ENCODE results near the gene CHD1. TPM values are rescaled to one million over a fixed set of nuclear protein-coding genes. Genes with fewer than 3 reads are reported as not detected.

CHD1 gene
- total RNA-seq, 4 donors from 2014 or later = 27.3 to 48.5 (median 41.4) TPM

DNA sequence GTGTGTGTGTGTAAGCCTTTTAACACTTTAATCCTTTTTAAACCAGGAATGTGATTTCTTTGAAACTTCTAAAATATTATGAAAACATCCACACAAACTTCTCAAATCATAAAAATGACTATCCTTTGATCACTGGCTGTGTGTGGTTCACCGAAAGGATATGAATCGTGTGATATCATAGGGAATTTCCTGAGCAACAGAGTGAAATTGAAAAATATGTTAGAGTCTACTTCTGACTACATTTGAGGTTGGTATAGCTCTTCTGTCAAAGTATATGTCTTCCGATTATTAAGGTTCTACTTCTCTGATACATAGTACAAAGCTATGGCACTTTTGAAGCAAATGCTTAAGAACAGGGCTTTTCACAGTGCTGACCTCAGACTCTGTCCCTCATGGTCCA is 115.1 kb downstream of the CHD1 start:
- no peak overlapping the region for H3K27ac ChIP-seq
- H3K36me3 ChIP-seq = no peaks in the 10 kb centered on the region
- no peaks in the 10 kb centered on the region for H3K27me3 ChIP-seq
- H3K4me1 ChIP-seq = no peaks in the 10 kb centered on the region
- DNase-seq = no peak
- WGBS, 2 donors = 75 to 81% methylated on average over 3 of the region's 3 CpGs
- no peaks in the 10 kb centered on the region for H3K9me3 ChIP-seq
- H3K4me3 ChIP-seq = no peak overlapping the region
- no peak for TF ChIP-seq POLR2A (IDR thresholded peaks at IDR 0.05)
- TF ChIP-seq, protein P1, sequence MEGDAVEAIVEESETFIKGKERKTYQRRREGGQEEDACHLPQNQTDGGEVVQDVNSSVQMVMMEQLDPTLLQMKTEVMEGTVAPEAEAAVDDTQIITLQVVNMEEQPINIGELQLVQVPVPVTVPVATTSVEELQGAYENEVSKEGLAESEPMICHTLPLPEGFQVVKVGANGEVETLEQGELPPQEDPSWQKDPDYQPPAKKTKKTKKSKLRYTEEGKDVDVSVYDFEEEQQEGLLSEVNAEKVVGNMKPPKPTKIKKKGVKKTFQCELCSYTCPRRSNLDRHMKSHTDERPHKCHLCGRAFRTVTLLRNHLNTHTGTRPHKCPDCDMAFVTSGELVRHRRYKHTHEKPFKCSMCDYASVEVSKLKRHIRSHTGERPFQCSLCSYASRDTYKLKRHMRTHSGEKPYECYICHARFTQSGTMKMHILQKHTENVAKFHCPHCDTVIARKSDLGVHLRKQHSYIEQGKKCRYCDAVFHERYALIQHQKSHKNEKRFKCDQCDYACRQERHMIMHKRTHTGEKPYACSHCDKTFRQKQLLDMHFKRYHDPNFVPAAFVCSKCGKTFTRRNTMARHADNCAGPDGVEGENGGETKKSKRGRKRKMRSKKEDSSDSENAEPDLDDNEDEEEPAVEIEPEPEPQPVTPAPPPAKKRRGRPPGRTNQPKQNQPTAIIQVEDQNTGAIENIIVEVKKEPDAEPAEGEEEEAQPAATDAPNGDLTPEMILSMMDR (IDR thresholded peaks at IDR 0.05) = no peak
- intact Hi-C loops (cut with DNase I) = no loop called here

DNA sequence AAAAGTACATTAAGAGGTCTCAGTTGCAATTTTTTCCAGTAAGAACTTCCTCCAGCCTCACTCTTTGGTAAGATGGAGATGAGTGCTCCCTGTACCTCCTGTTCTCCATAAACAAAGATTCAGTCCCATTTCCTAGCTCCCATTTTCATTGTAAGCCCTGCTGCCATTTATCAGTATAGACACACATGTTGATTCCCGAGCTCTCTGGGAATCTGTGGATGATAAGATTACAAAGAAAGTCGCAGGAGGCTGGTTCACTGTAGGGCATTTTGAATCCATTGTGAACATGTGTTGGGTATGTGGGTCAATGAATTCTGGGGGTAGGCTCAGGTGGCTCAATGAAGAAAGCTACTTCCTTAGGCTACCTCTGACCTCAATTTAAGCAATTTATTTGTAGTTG is 118.6 kb downstream of the CHD1 start:
- H3K9me3 ChIP-seq = peaks cover 0 to 19% (median 14%) of the 10 kb centered on the region in 3 donors

DNA sequence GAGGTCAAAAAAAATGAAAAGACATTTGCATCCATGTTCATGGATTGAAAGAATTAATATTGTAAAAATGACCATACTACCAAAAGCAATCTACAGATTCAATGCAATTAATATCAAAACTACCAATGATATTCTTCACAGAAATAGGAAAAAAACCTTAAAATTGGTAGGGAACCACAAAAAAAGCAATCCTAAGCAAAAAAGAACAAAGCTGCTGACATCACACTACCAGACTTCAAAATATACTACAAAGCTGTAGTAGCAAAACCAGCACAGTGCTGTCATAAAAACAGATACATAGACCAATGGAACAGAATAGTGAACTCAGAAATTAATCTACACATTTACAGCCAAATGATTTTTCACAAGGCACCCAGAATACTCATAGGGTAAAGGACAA is 121.0 kb downstream of the CHD1 start:
- Histone ChIP-seq H3K27ac (no peak overlapping the region), H3K9me3 (peaks cover 0 to 20% (median 14%) of the 10 kb centered on the region in 3 donors), H3K4me1 (no peaks in the 10 kb centered on the region), H3K4me3 (no peak overlapping the region), H3K27me3 (no peaks in the 10 kb centered on the region), H3K36me3 (no peaks in the 10 kb centered on the region)
- DNase-seq = no peak
- intact Hi-C loops (cut with DNase I) = no loop called here
- TF ChIP-seq, protein P1 (IDR thresholded peaks at IDR 0.05) = no peak
- TF ChIP-seq POLR2A (IDR thresholded peaks at IDR 0.05) = no peak

More for the DNA sequence above, 118.6 kb downstream of the CHD1 start:
- no peak for DNase-seq
- TF ChIP-seq, protein P1 (IDR thresholded peaks at IDR 0.05) = no peak
- no peak for TF ChIP-seq POLR2A (IDR thresholded peaks at IDR 0.05)
- intact Hi-C loops (cut with DNase I) = no loop called here
- H3K4me3 ChIP-seq = no peak overlapping the region
- H3K4me1 ChIP-seq = no peaks in the 10 kb centered on the region
- no peaks in the 10 kb centered on the region for H3K36me3 ChIP-seq
- H3K27me3 ChIP-seq = no peaks in the 10 kb centered on the region
- WGBS, 2 donors = 0 to 31% methylated on average over 1 to 2 of the region's 2 CpGs
- no peak overlapping the region for H3K27ac ChIP-seq

DNA sequence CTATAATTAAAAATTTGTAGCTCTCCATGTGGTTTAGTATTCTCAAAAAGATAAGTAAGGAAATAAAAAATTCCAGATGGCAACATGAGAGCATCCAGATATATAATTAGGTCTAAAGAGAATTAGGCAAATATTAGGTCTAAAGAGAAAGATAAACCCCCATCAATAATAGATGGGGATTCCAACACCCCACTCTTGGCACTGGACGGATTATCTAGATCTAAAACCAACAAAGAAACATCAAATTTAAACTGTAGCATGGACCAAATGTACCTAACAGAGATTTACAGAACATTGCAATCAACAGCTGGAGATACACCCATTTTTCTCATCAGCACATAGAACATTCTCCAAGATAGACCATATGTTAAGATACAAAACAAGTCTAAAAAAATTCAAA is 123.7 kb downstream of the CHD1 start:
- no peaks in the 10 kb centered on the region for H3K4me1 ChIP-seq
- intact Hi-C loops (cut with DNase I) = no loop called here
- no peaks in the 10 kb centered on the region for H3K27me3 ChIP-seq

DNA sequence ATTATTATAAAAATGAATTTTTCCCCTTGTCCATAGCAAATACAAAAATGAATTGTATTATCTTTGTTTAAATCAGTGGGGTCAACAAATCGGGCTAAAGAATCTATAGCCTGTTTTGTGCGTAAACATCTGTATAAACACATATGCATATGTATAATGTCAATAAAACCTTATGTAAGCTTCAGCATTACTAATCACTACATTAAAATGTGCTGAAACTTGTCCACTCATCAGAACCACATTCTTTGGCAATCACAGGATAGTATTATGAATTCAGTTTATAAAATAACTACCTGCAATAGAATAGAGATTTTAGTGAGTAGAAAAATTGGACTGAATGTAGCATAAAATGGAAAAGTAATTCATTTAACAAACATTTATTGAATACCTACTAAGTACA is 124.7 kb downstream of the CHD1 start:
- WGBS, 2 donors = 24 to 61% methylated on average over 2 of the region's 2 CpGs

More for the DNA sequence above, 123.7 kb downstream of the CHD1 start:
- Histone ChIP-seq H3K36me3 (no peaks in the 10 kb centered on the region), H3K27ac (no peak overlapping the region), H3K4me3 (no peak overlapping the region), H3K9me3 (peaks cover 0 to 20% (median 14%) of the 10 kb centered on the region in 3 donors)
- TF ChIP-seq POLR2A (IDR thresholded peaks at IDR 0.05) = no peak
- TF ChIP-seq, protein P1 (IDR thresholded peaks at IDR 0.05) = no peak
- WGBS, 2 donors = 0% methylated on average over 1 of the region's 1 CpG
- no peak for DNase-seq

More for the DNA sequence above, 124.7 kb downstream of the CHD1 start:
- no peak for TF ChIP-seq POLR2A (IDR thresholded peaks at IDR 0.05)
- TF ChIP-seq, protein P1 (IDR thresholded peaks at IDR 0.05) = no peak
- intact Hi-C loops (cut with DNase I) = no loop called here
- H3K4me1 ChIP-seq = no peaks in the 10 kb centered on the region
- no peaks in the 10 kb centered on the region for H3K27me3 ChIP-seq
- H3K36me3 ChIP-seq = no peaks in the 10 kb centered on the region
- no peak overlapping the region for H3K27ac ChIP-seq
- H3K4me3 ChIP-seq = no peak overlapping the region
- peaks cover 0 to 20% (median 14%) of the 10 kb centered on the region in 3 donors for H3K9me3 ChIP-seq
- no peak for DNase-seq

Small RNA genes within 50 kb of the gene (small RNA-seq; reads per million reads assigned to genes)
- gene RF00019 (0 reads per million in 4 donors), gene RNU6-402P (0 reads per million in 4 donors)

Other genes starting within 250 kb of the CHD1 start
- 10 to 100 TPM; 13.0 to 31.7 (median 14.2) TPM for gene RGMB, start 155.3 kb downstream of the CHD1 start, total RNA-seq